Measurements from ENCODE around the gene TNFAIP3. TPM values are rescaled to one million over a fixed set of nuclear protein-coding genes. Genes with fewer than 3 reads are reported as not detected.

TNFAIP3 gene
- total and polyA plus RNA-seq, 2 of the 4 experiments (the other 2 are of a cell fraction), result 5.0 to 14.2 TPM

GRCh38 chr6:137903274-137903932, 36.3 kb downstream of the TNFAIP3 start:
- H2BK5ac ChIP-seq (ENCODE audit: low read depth, low read length, poor library complexity, severe bottlenecking), result no peak overlapping the region
- no peak overlapping the region for H3K4me3 ChIP-seq (ENCODE audit: insufficient read depth, low read depth, low read length)
- no peak overlapping the region for H3K56ac ChIP-seq (ENCODE audit: extremely low read depth, insufficient read depth, low read length)
- no CpG with 5 or more reads among the region's 7 CpGs for WGBS, 2 experiments (ENCODE audit: extremely low coverage in 2 of 2, insufficient read length in 1 of 2)
- POLR2A ChIA-PET (ENCODE audit: unreplicated experiment), result no interaction called here
- H3K4me2 ChIP-seq (ENCODE audit: low read depth, low read length), result no peak overlapping the region
- H4K8ac ChIP-seq (ENCODE audit: low read depth in 2 of 2, low read length in 2 of 2), result no peak overlapping the region
- H2AFZ ChIP-seq (replicated peaks; ENCODE audit: low read length, poor library complexity), result no peak overlapping the region
- TF ChIP-seq NFE2L2 (IDR thresholded peaks at IDR 0.05; ENCODE audit: low read depth, low read length) (no peak), RFX5 (IDR thresholded peaks at IDR 0.05; ENCODE audit: low read depth, low read length) (no peak), RAD21 (IDR thresholded peaks at IDR 0.05; ENCODE audit: low read length) (no peak), POLR2A (IDR thresholded peaks at IDR 0.05; ENCODE audit: low read depth, low read length) (no peak), CHD1 (IDR thresholded peaks at IDR 0.05; ENCODE audit: low read depth, low read length) (no peak), MAFK (IDR thresholded peaks at IDR 0.05; ENCODE audit: low read depth, low read length) (no peak), SMC3 (IDR thresholded peaks at IDR 0.05; ENCODE audit: low read depth, low read length) (no peak), FOS (IDR thresholded peaks at IDR 0.05; ENCODE audit: low read depth, low read length) (no peak), MAZ (IDR thresholded peaks at IDR 0.05; ENCODE audit: borderline replicate concordance, low read depth, low read length) (no peak), USF2 (IDR thresholded peaks at IDR 0.05; ENCODE audit: low read depth, low read length) (no peak), RCOR1 (IDR thresholded peaks at IDR 0.05; ENCODE audit: insufficient replicate concordance, low read length) (no peak), MXI1 (IDR thresholded peaks at IDR 0.05; ENCODE audit: borderline replicate concordance, low read depth, low read length) (no peak), CEBPB (IDR thresholded peaks at IDR 0.05; ENCODE audit: low read depth, low read length) (no peak), BHLHE40 (IDR thresholded peaks at IDR 0.05; ENCODE audit: low read depth, low read length) (no peak)
- TF ChIP-seq, protein P1, sequence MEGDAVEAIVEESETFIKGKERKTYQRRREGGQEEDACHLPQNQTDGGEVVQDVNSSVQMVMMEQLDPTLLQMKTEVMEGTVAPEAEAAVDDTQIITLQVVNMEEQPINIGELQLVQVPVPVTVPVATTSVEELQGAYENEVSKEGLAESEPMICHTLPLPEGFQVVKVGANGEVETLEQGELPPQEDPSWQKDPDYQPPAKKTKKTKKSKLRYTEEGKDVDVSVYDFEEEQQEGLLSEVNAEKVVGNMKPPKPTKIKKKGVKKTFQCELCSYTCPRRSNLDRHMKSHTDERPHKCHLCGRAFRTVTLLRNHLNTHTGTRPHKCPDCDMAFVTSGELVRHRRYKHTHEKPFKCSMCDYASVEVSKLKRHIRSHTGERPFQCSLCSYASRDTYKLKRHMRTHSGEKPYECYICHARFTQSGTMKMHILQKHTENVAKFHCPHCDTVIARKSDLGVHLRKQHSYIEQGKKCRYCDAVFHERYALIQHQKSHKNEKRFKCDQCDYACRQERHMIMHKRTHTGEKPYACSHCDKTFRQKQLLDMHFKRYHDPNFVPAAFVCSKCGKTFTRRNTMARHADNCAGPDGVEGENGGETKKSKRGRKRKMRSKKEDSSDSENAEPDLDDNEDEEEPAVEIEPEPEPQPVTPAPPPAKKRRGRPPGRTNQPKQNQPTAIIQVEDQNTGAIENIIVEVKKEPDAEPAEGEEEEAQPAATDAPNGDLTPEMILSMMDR (conservative IDR thresholded peaks at IDR 0.05; ENCODE audit: low read depth, low read length), result no peak
- TF ChIP-seq, protein P2, sequence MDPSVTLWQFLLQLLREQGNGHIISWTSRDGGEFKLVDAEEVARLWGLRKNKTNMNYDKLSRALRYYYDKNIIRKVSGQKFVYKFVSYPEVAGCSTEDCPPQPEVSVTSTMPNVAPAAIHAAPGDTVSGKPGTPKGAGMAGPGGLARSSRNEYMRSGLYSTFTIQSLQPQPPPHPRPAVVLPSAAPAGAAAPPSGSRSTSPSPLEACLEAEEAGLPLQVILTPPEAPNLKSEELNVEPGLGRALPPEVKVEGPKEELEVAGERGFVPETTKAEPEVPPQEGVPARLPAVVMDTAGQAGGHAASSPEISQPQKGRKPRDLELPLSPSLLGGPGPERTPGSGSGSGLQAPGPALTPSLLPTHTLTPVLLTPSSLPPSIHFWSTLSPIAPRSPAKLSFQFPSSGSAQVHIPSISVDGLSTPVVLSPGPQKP (IDR thresholded peaks at IDR 0.05; ENCODE audit: borderline replicate concordance, low read depth, low read length), result no peak
- in situ Hi-C loops (cut with MboI; ENCODE audit: low sequenced_read_pairs), result no loop called here
- H2BK120ac ChIP-seq (ENCODE audit: low read depth, low read length), result no peak overlapping the region
- CTCF ChIA-PET, result interaction anchor here (0.5 kb wide), 1 partner anchor 56 kb away, joined by 6 read pairs; no protein-coding TSS in a partner anchor
- H3K9me3 ChIP-seq (ENCODE audit: control insufficient read depth, insufficient read depth, low read length), result no peaks in the 10 kb centered on the region
- no peak overlapping the region for H3K4ac ChIP-seq (ENCODE audit: low read depth, low read length)
- H3K9ac ChIP-seq (ENCODE audit: low read depth, low read length), result no peak overlapping the region
- no peak overlapping the region for H3K18ac ChIP-seq (ENCODE audit: low read depth, low read length)
- H2AK5ac ChIP-seq (ENCODE audit: low read depth, low read length), result no peak overlapping the region
- no peak overlapping the region for H2BK20ac ChIP-seq (ENCODE audit: low read depth, low read length)
- DNase-seq (no peak), ATAC-seq (ENCODE audit: low read depth) (no peak)
- no peaks in the 10 kb centered on the region for H3K36me3 ChIP-seq (ENCODE audit: control insufficient read depth, insufficient read depth, low read length)
- intact Hi-C loops (cut with micrococcal nuclease), result no loop called here
- no TSS peak for BruUV-seq (replicated peaks)
- no peak overlapping the region for H4K91ac ChIP-seq (ENCODE audit: insufficient read depth, low read depth, low read length)
- H2BK15ac ChIP-seq (ENCODE audit: low read depth, low read length), result 0 out of 3 replicates have a peak overlapping the region, but pooled peaks have one; percentile 28
- no peak overlapping the region for H3K23ac ChIP-seq (ENCODE audit: low read depth, low read length)
- H4K20me1 ChIP-seq (ENCODE audit: insufficient read depth, low read length), result no peaks in the 10 kb centered on the region
- H3K27ac ChIP-seq (ENCODE audit: insufficient read depth, low read length), result no peak overlapping the region
- H3K9me1 ChIP-seq (ENCODE audit: insufficient read depth, low read length), result no peaks in the 10 kb centered on the region
- no peak overlapping the region for H2AK9ac ChIP-seq (replicated peaks; ENCODE audit: low read depth, low read length, poor library complexity)
- H4K5ac ChIP-seq (ENCODE audit: low read depth, low read length), result no peak overlapping the region
- H3K79me1 ChIP-seq (ENCODE audit: low read depth in 1 of 2, low read length in 2 of 2), result no peaks in the 10 kb centered on the region
- no peaks in the 10 kb centered on the region for H3K4me1 ChIP-seq (ENCODE audit: control insufficient read depth, insufficient read depth, low read length)
- H3K27me3 ChIP-seq (ENCODE audit: control insufficient read depth, insufficient read depth, low read length), result no peaks in the 10 kb centered on the region
- dilution Hi-C loops (cut with HindIII; ENCODE audit: low sequenced_read_pairs, unreplicated experiment), result no loop called here
- no peak overlapping the region for H3K14ac ChIP-seq (replicated peaks; ENCODE audit: low read depth, low read length)
